ENCODE measurements around the gene RGS6.

The RGS6 gene

GRCh38 chr14:72301352-72301751 is 369.1 kb downstream of the RGS6 start:
- Histone ChIP-seq H2BK12ac (ENCODE audit: low read length in 2 of 2) (no peak overlapping the region), H2AFZ (ENCODE audit: low read depth, low read length) (no peak overlapping the region), H3K9ac (ENCODE audit: low read length) (no peak overlapping the region), H2BK15ac (ENCODE audit: low read depth, poor library complexity, severe bottlenecking) (no peak overlapping the region), H3K4me2 (ENCODE audit: low read length, poor library complexity, severe bottlenecking) (no peak overlapping the region), H2BK5ac (ENCODE audit: low read depth, low read length, poor library complexity, severe bottlenecking) (no peak overlapping the region), H3K27me3 (ENCODE audit: control insufficient read depth in 1 of 2, insufficient read depth in 1 of 2, low read length in 2 of 2) (no peaks in the 10 kb centered on the region), H3K4ac (ENCODE audit: low read depth in 1 of 2, low read length in 2 of 2) (no peak overlapping the region), H3K9me3 (ENCODE audit: control insufficient read depth, low read length) (peaks cover 27% of the 10 kb centered on the region), H3K4me3 (ENCODE audit: insufficient read depth in 1 of 2, low read depth in 1 of 2, low read length in 2 of 2) (no peak overlapping the region), H2AK5ac (ENCODE audit: low read length, severe bottlenecking) (no peak overlapping the region), H3K23ac (ENCODE audit: low read length in 2 of 2) (no peak overlapping the region), H2BK120ac (ENCODE audit: low read depth, low read length) (no peak overlapping the region), H4K8ac (ENCODE audit: low read length) (no peak overlapping the region), H4K91ac (ENCODE audit: low read length) (no peak overlapping the region), H3K36me3 (ENCODE audit: control insufficient read depth in 1 of 2, insufficient read depth in 2 of 2, low read depth in 1 of 2, low read length in 2 of 2) (no peaks in the 10 kb centered on the region), H3K14ac (ENCODE audit: low read length in 2 of 2) (no peak overlapping the region), H3K4me1 (ENCODE audit: control insufficient read depth, insufficient read depth, low read depth, low read length) (no peaks in the 10 kb centered on the region), H3K79me1 (replicated peaks; ENCODE audit: low read length, poor library complexity, severe bottlenecking) (no peaks in the 10 kb centered on the region), H3K27ac (ENCODE audit: low read length, poor library complexity, severe bottlenecking) (no peak overlapping the region), H3K18ac (ENCODE audit: low read depth in 1 of 2, low read length in 2 of 2) (no peak overlapping the region)
- no peak for DNase-seq
- 6% methylated on average over 1 of the region's 3 CpGs for WGBS

GRCh38 chr14:72303930-72304329 is 371.7 kb downstream of the RGS6 start:
- Histone ChIP-seq H4K91ac (ENCODE audit: low read length) (no peak overlapping the region), H3K9ac (ENCODE audit: low read length) (no peak overlapping the region), H3K23ac (ENCODE audit: low read length in 2 of 2) (no peak overlapping the region), H3K4me3 (ENCODE audit: insufficient read depth in 1 of 2, low read depth in 1 of 2, low read length in 2 of 2) (no peak overlapping the region), H3K27me3 (ENCODE audit: control insufficient read depth in 1 of 2, insufficient read depth in 1 of 2, low read length in 2 of 2) (no peaks in the 10 kb centered on the region), H4K8ac (ENCODE audit: low read length) (no peak overlapping the region), H2AFZ (ENCODE audit: low read depth, low read length) (no peak overlapping the region), H2BK120ac (ENCODE audit: low read depth, low read length) (no peak overlapping the region), H3K14ac (ENCODE audit: low read length in 2 of 2) (no peak overlapping the region), H2BK5ac (ENCODE audit: low read depth, low read length, poor library complexity, severe bottlenecking) (no peak overlapping the region), H3K4me1 (ENCODE audit: control insufficient read depth, insufficient read depth, low read depth, low read length) (no peaks in the 10 kb centered on the region), H3K27ac (ENCODE audit: low read length, poor library complexity, severe bottlenecking) (no peak overlapping the region), H3K9me3 (ENCODE audit: control insufficient read depth, low read length) (peaks cover 29% of the 10 kb centered on the region), H3K36me3 (ENCODE audit: control insufficient read depth in 1 of 2, insufficient read depth in 2 of 2, low read depth in 1 of 2, low read length in 2 of 2) (no peaks in the 10 kb centered on the region), H3K4ac (ENCODE audit: low read depth in 1 of 2, low read length in 2 of 2) (no peak overlapping the region), H2BK15ac (ENCODE audit: low read depth, poor library complexity, severe bottlenecking) (no peak overlapping the region), H2BK12ac (ENCODE audit: low read length in 2 of 2) (no peak overlapping the region), H3K79me1 (replicated peaks; ENCODE audit: low read length, poor library complexity, severe bottlenecking) (no peaks in the 10 kb centered on the region), H2AK5ac (ENCODE audit: low read length, severe bottlenecking) (no peak overlapping the region), H3K18ac (ENCODE audit: low read depth in 1 of 2, low read length in 2 of 2) (no peak overlapping the region), H3K4me2 (ENCODE audit: low read length, poor library complexity, severe bottlenecking) (no peak overlapping the region)
- no peak for DNase-seq
- 74% methylated on average over 3 of the region's 4 CpGs for WGBS

GRCh38 chr14:72305561-72305960 is 373.3 kb downstream of the RGS6 start:
- Histone ChIP-seq H3K79me1 (replicated peaks; ENCODE audit: low read length, poor library complexity, severe bottlenecking) (no peaks in the 10 kb centered on the region), H2AK5ac (ENCODE audit: low read length, severe bottlenecking) (no peak overlapping the region), H2AFZ (ENCODE audit: low read depth, low read length) (no peak overlapping the region), H3K18ac (ENCODE audit: low read depth in 1 of 2, low read length in 2 of 2) (no peak overlapping the region), H2BK15ac (ENCODE audit: low read depth, poor library complexity, severe bottlenecking) (no peak overlapping the region), H2BK120ac (ENCODE audit: low read depth, low read length) (no peak overlapping the region), H4K91ac (ENCODE audit: low read length) (no peak overlapping the region), H3K36me3 (ENCODE audit: control insufficient read depth in 1 of 2, insufficient read depth in 2 of 2, low read depth in 1 of 2, low read length in 2 of 2) (no peaks in the 10 kb centered on the region), H3K4me3 (ENCODE audit: insufficient read depth in 1 of 2, low read depth in 1 of 2, low read length in 2 of 2) (no peak overlapping the region), H4K8ac (ENCODE audit: low read length) (no peak overlapping the region), H3K4me1 (ENCODE audit: control insufficient read depth, insufficient read depth, low read depth, low read length) (no peaks in the 10 kb centered on the region), H2BK12ac (ENCODE audit: low read length in 2 of 2) (no peak overlapping the region), H3K9ac (ENCODE audit: low read length) (no peak overlapping the region), H3K27me3 (ENCODE audit: control insufficient read depth in 1 of 2, insufficient read depth in 1 of 2, low read length in 2 of 2) (no peaks in the 10 kb centered on the region), H2BK5ac (ENCODE audit: low read depth, low read length, poor library complexity, severe bottlenecking) (no peak overlapping the region), H3K23ac (ENCODE audit: low read length in 2 of 2) (no peak overlapping the region), H3K14ac (ENCODE audit: low read length in 2 of 2) (no peak overlapping the region), H3K4me2 (ENCODE audit: low read length, poor library complexity, severe bottlenecking) (no peak overlapping the region), H3K9me3 (ENCODE audit: control insufficient read depth, low read length) (peaks cover 29% of the 10 kb centered on the region), H3K4ac (ENCODE audit: low read depth in 1 of 2, low read length in 2 of 2) (no peak overlapping the region), H3K27ac (ENCODE audit: low read length, poor library complexity, severe bottlenecking) (no peak overlapping the region)
- DNase-seq, result no peak

GRCh38 chr14:72308967-72309485 is 376.8 kb downstream of the RGS6 start:
- no peaks in the 10 kb centered on the region for H3K36me3 ChIP-seq (ENCODE audit: control insufficient read depth in 1 of 2, insufficient read depth in 2 of 2, low read depth in 1 of 2, low read length in 2 of 2)
- H3K18ac ChIP-seq (ENCODE audit: low read depth in 1 of 2, low read length in 2 of 2), result no peak overlapping the region
- H3K23ac ChIP-seq (ENCODE audit: low read length in 2 of 2), result no peak overlapping the region
- H3K4me3 ChIP-seq (ENCODE audit: insufficient read depth in 1 of 2, low read depth in 1 of 2, low read length in 2 of 2), result no peak overlapping the region
- no peak overlapping the region for H2BK15ac ChIP-seq (ENCODE audit: low read depth, poor library complexity, severe bottlenecking)
- H3K4me1 ChIP-seq (ENCODE audit: control insufficient read depth, insufficient read depth, low read depth, low read length), result no peaks in the 10 kb centered on the region
- H2AK5ac ChIP-seq (ENCODE audit: low read length, severe bottlenecking), result no peak overlapping the region
- H2BK12ac ChIP-seq (ENCODE audit: low read length in 2 of 2), result no peak overlapping the region
- H3K4me2 ChIP-seq (ENCODE audit: low read length, poor library complexity, severe bottlenecking), result no peak overlapping the region
- no peak overlapping the region for H4K91ac ChIP-seq (ENCODE audit: low read length)
- no peak for DNase-seq
- H3K9ac ChIP-seq (ENCODE audit: low read length), result no peak overlapping the region
- WGBS, result 60% methylated on average over 4 of the region's 6 CpGs
- no peak overlapping the region for H2BK120ac ChIP-seq (ENCODE audit: low read depth, low read length)
- H2BK5ac ChIP-seq (ENCODE audit: low read depth, low read length, poor library complexity, severe bottlenecking), result no peak overlapping the region
- H3K27ac ChIP-seq (ENCODE audit: low read length, poor library complexity, severe bottlenecking), result no peak overlapping the region
- H3K4ac ChIP-seq (ENCODE audit: low read depth in 1 of 2, low read length in 2 of 2), result no peak overlapping the region
- H3K9me3 ChIP-seq (ENCODE audit: control insufficient read depth, low read length), result peaks cover 18% of the 10 kb centered on the region
- H4K8ac ChIP-seq (ENCODE audit: low read length), result no peak overlapping the region
- H3K27me3 ChIP-seq (ENCODE audit: control insufficient read depth in 1 of 2, insufficient read depth in 1 of 2, low read length in 2 of 2), result peaks cover 0 to 1% of the 10 kb centered on the region in 2 experiments
- H3K79me1 ChIP-seq (replicated peaks; ENCODE audit: low read length, poor library complexity, severe bottlenecking), result no peaks in the 10 kb centered on the region
- H2AFZ ChIP-seq (ENCODE audit: low read depth, low read length), result no peak overlapping the region
- H3K14ac ChIP-seq (ENCODE audit: low read length in 2 of 2), result no peak overlapping the region
